VCaP (cell line): Measurements from ENCODE around the gene WWTR1.

Experiments used
- H3K27ac ChIP-seq: fragments of 450-650 bp; 2 replicates; pipeline ENCODE4 v1.5.1; 2017
- TF ChIP-seq, protein P1 (sequence below): fragments of 450-650 bp; conservative IDR thresholded peaks from 2 replicates; pipeline ENCODE4 v1.5.1; 2017; ENCODE audit warnings: mild to moderate bottlenecking, moderate library complexity

WWTR1 gene

DNA sequence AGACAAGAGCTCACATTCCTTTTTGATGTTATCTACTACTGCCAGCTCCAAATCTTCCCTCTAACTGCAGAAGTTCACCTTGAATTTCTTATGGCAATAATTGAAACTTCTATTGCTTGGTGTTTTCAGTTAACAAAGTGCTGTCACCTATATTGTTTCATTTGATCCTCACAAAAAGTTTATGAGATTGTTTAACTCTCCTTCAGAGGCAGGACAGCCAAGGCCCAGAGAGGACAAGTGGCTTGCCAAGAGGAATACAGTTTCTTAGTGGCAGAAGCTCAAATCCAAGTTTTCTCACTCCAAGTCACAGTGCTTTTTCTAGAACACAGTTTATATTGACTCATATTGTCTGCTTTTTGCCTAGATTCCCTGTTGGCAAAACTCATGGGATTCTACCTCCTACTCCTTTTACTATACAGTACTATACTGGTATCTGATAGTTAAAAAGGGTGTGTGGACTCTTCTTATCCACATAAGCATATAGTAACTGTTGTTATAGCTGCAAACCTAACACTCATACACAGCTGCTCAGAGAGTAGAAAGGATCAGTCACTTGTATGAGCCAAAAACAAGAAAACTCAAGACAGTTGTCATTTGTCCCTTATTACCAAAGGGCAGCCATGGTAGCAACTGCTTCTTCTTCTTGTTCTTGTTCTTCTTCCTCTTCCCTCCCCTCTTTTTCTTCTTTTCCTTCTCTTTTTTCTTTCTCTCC, 167.4 kb downstream of the WWTR1 start:
- H3K27ac ChIP-seq = peak overlapping the region; percentile 54; the same call in 1 of the 2 replicates
- TF ChIP-seq, protein P1, sequence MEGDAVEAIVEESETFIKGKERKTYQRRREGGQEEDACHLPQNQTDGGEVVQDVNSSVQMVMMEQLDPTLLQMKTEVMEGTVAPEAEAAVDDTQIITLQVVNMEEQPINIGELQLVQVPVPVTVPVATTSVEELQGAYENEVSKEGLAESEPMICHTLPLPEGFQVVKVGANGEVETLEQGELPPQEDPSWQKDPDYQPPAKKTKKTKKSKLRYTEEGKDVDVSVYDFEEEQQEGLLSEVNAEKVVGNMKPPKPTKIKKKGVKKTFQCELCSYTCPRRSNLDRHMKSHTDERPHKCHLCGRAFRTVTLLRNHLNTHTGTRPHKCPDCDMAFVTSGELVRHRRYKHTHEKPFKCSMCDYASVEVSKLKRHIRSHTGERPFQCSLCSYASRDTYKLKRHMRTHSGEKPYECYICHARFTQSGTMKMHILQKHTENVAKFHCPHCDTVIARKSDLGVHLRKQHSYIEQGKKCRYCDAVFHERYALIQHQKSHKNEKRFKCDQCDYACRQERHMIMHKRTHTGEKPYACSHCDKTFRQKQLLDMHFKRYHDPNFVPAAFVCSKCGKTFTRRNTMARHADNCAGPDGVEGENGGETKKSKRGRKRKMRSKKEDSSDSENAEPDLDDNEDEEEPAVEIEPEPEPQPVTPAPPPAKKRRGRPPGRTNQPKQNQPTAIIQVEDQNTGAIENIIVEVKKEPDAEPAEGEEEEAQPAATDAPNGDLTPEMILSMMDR = no peak

DNA sequence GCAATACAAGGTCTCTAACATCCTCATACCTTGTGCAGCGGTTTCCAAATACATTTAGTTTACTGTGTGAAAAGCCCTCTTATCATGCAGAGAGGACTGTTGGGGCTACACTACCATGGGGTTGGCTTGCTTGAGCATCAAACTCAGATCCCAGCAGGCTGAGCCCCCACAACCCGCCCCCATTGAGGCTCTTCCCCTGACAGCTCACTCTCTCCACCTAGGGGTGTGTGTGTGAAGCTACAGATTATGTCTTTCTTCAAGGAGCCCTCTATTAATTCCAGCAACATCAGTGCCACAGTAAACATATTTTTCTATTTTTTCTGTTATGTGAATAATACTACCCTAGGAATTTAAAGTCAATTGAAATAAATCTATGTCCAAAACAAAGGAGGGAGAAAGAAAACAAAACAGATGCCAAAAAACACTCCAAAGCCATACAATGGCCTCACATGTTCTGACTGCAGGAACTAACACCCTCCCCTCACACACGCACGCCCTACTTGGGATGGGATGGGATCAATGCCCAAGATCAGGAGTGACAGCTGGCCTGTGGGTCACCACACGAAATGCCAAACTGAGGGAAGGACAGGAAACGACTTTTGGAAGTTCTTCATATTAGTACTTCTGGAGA, 168.7 kb downstream of the WWTR1 start:
- TF ChIP-seq, protein P1 = peak; percentile 66
- peak overlapping the region; percentile 54; the same call in 1 of the 2 replicates for H3K27ac ChIP-seq

DNA sequence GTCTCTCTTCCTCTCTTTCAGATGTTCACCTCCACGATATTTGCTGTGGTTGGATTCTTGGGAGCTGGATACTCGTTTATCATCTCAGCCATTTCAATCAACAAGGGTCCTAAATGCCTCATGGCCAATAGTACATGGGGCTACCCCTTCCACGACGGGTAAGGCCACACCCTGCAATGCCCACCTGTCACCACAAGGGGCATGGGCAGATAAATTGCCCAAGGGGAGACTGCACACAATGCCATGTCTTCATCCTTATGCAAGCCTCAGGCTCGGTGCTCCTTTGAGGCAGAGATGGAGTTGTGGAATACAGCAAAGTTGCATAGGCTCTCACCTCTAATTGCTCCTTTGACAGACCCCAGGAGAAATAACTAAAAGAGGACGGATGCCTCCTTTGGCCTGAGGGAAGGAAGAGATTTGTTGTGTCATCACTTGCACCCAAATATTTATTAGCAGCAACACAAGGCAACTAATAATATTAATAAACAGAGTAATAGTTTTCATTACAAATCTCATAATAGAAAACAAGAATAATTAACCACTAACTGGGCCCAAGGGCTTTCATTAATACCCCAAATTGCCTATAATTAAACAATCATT, 170.1 kb downstream of the WWTR1 start:
- H3K27ac ChIP-seq = no peak overlapping the region
- TF ChIP-seq, protein P1 = no peak; the same call in 1 of the 2 replicates

DNA sequence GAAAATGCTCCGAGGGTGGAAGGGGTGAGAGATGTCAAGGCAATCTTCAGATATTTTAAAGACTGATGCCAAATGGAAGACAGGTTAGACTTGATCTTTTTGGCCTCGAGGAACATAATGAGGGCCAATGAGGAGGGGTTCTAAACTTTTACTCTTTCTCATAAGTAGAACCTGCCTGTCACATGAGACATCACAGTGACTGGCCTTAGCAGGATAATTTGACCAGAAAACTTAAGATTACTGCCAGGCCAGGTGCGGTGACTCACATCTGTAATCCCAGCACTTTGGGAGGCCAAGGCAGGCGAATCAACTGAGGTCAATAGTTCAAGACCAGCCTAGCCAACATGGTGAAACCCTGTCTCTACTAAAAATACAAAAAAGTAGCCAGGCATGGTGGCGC, 171.1 kb downstream of the WWTR1 start:
- H3K27ac ChIP-seq = no peak overlapping the region
- TF ChIP-seq, protein P1 = no peak

DNA sequence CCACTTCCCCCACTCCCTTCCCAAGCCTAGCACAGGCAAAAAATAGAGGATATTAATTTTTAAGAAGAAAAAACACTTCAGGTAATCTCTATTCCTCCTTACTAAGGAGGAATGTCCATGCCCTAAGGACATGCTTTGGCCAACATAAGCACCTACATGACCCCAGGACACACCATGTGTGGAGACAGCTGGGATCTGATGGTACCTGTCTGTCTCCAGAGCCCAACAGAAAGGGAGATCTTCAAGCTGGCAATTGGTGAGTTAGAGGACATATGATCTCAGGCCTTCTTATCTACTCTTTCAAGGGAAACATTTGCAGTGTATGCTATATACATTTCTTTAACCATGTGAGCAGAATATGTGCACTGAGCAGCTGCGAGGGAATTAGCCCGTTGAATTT, 176.3 kb downstream of the WWTR1 start:
- TF ChIP-seq, protein P1 = no peak

DNA sequence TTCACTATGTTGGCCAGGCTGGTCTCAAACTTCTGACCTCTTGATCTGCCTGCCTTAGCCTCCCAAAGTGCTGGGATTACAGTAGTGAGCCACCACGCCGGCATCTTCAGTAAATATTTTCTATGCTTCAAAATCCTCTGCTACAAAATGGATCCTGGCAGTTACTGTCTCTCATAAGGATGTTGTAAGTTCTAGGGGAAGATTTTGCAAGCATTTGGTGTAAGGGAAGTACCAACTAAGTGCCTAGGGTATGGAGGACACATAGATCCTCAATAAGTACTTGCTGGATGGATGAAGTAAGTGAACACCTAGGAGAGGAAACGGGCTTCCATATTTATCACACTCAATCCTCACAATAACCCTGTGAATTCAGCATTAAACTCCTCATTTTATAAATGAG, 176.8 kb downstream of the WWTR1 start:
- no peak overlapping the region for H3K27ac ChIP-seq

More for the DNA sequence above, 176.3 kb downstream of the WWTR1 start:
- no peak overlapping the region for H3K27ac ChIP-seq

More for the DNA sequence above, 176.8 kb downstream of the WWTR1 start:
- TF ChIP-seq, protein P1 = no peak
